Retinal pigment epithelial cell (primary cell): ENCODE results near the gene ZNF799.
"Not testable (repeated sequence)": the region's sequence is repeated elsewhere in the genome, so short reads cannot be mapped to it uniquely, and the experiment has no call there.

Source experiments
- DNase-seq: peaks from one replicate; pipeline ENCODE4 v3.0.0-alpha.2; 2010; ENCODE audit warnings: low read depth
- H3K4me3 ChIP-seq: 2 replicates; pipeline ENCODE4 v1.5.1; 2011; ENCODE audit warnings: mild to moderate bottlenecking, low read length, control low read depth, moderate library complexity
- TF ChIP-seq, protein P1 (sequence below): conservative IDR thresholded peaks from 2 replicates; pipeline ENCODE4 v1.5.1; 2011; ENCODE audit warnings: low read depth, low read length, control low read depth, inconsistent platforms

Gene ZNF799

DNA sequence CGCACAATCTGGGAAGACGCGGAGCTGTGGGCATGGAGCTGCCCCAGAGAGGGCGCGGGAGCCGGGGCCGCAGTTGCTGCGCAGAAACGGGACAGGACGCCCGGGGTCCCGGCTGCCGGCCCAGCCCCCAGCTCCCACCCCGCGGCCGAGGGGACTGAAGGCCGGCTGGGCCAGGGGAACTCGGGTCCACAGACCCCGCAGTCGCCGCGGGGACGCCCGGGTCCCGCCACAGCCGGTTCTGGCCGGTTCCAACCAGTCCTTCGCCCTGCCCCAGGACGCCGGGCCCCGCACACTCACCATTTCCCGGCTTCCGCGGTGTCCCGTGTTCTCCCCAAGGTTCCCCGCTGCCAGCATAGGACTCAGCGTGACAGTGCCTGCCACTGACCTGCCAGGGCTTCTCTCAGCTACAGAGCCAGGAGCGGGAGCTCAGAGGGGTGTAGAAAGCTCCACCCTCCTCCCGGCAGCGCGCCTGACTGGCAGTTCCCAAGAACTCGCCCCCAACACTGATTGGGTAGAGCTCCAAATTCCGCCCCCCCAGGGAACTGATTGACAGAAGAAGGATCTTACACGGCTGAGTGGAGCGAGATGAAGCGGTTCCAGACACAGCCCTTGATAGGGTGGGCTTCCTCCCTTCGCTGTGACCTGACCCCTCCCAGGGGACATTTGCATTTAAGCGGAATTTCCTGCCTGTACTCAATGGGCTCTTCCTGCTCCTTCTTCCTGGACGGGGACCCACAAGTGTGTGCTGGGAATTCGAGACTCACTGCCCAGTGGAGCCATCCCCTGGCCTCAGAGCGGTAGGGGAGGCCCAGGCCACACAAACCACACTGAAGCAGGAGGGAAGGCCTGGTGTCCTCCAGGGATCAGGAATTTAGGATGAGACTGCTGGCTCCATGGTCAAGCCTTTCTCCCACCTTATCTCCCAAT is 35.6 kb downstream of the ZNF799 start, which contains the start of gene ZNF442:
ZNF442 (minus strand) TSS at position 448 of the 927 bp plus-strand sequence. CDS start 2,052 bp downstream, outside the sequence.
- DNase-seq: peak; percentile 70
- TF ChIP-seq, protein P1, sequence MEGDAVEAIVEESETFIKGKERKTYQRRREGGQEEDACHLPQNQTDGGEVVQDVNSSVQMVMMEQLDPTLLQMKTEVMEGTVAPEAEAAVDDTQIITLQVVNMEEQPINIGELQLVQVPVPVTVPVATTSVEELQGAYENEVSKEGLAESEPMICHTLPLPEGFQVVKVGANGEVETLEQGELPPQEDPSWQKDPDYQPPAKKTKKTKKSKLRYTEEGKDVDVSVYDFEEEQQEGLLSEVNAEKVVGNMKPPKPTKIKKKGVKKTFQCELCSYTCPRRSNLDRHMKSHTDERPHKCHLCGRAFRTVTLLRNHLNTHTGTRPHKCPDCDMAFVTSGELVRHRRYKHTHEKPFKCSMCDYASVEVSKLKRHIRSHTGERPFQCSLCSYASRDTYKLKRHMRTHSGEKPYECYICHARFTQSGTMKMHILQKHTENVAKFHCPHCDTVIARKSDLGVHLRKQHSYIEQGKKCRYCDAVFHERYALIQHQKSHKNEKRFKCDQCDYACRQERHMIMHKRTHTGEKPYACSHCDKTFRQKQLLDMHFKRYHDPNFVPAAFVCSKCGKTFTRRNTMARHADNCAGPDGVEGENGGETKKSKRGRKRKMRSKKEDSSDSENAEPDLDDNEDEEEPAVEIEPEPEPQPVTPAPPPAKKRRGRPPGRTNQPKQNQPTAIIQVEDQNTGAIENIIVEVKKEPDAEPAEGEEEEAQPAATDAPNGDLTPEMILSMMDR: peak; percentile 73
- H3K4me3 ChIP-seq: peak within 1 kb of the TSS; percentile 76

DNA sequence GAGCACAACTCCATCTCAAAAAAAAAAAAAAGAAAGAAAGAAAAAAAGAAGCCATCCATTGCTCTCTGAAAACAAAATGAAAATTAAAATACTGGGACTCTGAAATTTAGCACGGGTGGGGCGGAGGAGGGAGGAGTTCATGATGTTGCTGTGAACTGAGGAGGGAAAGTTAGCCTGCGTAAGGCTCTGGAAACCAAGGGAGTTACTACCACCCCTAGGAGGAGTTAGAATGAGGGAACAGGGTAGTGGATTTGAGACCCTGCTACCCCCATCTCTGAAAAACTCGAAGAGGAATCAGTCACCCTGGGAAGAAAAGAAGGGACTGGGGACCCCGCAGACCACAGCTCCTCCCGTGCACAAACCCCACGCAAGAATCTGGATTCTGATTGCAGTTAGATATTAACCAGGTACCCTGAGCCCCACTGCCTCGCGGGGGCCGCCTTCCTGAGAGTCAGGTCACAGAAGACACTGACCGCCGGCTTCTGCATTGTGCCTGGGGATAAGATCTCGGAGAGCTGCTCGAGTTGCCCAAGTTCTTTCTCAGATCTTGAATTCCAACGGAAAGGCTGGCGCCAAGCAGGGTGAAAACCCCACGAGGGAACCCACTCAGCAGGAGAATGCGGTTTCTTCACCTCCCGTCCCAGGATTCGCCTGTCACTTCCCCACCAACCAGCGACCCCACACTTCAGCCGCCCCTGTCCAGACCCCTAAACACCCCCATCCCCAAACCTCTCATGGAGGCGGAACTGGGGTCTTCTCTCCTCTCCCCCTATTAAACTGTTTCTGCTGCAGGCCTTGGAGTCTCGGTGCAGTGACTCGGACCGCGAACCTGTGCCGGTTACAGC is 36.5 kb downstream of the ZNF799 start:
- peak overlapping the region; percentile 76 for H3K4me3 ChIP-seq
- TF ChIP-seq, protein P1: no peak
- no peak for DNase-seq

DNA sequence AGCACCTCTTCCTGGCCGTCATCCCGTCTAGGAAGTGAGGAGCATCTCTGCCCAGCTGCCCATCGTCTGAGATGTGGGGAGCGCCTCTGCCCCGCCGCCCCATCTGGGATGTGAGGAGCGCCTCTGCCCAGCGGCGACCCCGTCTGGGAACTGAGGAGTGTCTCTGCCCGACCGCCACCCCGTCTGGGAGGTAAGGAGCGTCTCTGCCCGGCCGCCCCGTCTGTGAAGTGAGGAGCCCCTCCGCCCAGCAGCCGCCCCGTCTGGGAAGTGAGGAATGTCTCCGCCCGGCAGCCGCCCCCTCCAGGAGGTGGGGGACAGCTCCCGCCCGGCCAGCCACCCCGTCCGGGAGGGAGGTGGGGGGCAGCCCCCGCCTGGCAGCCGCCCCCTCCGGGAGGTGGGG is 38.8 kb downstream of the ZNF799 start:
- not testable (repeated sequence) for H3K4me3 ChIP-seq, DNase-seq

DNA sequence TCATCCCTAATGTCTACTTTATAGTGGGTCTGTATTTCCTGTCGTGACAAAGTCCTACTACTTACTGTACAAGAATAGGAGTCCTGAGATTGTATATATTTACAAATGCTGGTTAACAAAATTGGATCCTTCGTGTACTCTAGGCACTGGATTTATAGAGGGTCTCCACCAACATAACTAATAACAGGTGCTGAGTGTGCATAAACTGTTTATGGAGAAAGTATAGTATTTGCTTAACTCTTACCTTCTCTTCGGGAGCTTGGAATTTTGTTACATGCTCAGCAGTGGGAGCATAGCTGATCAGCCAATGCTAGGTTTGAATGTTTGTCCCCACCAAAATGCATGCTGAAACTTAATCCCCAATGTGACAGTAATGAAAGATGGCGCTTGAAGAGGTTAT is 47.7 kb downstream of the ZNF799 start:
- TF ChIP-seq, protein P1: no peak
- no peak overlapping the region for H3K4me3 ChIP-seq
- DNase-seq: no peak

DNA sequence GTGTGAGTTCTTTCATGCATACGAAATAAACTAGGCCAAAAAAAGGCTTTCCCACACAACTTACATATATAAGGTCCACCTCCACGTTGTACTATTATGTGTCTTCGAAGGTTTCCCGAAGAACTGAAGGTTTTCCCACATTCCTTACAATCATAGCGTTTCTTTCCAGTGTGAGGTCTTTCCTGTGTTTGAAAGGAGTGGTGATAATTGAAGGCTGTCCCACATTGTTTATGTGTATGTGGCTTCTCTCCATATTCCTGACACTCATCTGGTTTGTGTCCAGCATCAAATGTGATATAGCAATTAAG is 50.2 kb downstream of the ZNF799 start:
- no peak overlapping the region for H3K4me3 ChIP-seq
- TF ChIP-seq, protein P1: no peak
- no peak for DNase-seq

DNA sequence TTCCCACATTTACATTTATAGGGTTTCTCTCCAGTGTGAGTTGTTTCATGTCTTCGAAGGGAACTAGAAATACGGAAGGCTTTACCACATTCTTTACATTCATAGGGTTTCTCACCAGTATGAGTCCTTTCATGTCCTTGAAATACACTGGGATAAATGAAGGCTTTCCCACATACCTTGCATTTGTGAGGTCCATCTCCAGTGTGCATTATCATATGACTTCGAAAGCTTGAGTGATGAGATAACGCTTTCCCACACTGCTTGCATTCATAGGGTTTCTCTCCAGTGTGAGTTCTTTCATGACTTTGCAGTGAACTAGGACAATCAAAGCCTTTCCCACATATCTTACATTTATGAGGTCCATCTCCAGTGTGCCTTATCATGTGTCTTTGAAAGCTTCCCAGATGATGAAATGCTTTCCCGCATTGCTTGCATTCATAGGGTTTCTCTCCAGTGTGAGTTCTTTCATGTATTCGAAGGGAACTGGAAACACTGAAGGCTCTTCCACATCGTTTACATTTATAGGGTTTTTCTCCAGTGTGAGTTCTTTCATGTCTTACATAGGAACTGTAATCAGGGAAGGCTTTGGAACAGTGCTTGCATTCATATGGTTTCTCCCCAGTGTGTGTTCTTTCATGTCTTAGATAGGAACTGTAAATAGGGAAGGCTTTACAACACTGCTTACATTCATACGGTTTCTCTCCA is 50.7 kb downstream of the ZNF799 start:
- DNase-seq: no peak
- H3K4me3 ChIP-seq: no peak overlapping the region
- TF ChIP-seq, protein P1: no peak

DNA sequence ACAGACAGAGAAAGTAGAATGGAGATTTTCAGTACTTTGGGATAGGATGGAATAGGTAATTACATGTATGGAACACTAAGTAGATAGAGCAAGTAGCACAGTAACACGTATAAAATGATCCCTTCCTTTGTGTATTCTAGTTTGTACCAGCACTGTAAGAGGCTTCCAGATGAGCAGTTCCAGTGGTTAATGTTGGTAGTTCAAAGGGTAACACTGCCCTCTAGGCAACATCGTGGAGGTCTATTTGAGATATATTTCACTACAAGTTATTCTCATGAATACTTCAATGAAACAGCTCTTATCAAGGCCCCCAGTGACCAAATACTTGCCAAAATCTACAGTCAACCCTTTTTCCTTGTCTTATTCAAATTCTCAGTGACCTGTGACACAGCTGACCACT is 54.2 kb downstream of the ZNF799 start:
- H3K4me3 ChIP-seq: no peak overlapping the region
- no peak for DNase-seq
- TF ChIP-seq, protein P1: no peak
